HG03045 (cell line): ENCODE results near the gene RFLNA.

Experiments used
- ATAC-seq: cut with Tn5 transposase; IDR thresholded peaks from one replicate; pipeline ENCODE4 v1.9.1; 2021; ENCODE audit warnings: mild to moderate bottlenecking, moderate library complexity; ENCODE audit not compliant: unreplicated experiment

RFLNA gene

DNA sequence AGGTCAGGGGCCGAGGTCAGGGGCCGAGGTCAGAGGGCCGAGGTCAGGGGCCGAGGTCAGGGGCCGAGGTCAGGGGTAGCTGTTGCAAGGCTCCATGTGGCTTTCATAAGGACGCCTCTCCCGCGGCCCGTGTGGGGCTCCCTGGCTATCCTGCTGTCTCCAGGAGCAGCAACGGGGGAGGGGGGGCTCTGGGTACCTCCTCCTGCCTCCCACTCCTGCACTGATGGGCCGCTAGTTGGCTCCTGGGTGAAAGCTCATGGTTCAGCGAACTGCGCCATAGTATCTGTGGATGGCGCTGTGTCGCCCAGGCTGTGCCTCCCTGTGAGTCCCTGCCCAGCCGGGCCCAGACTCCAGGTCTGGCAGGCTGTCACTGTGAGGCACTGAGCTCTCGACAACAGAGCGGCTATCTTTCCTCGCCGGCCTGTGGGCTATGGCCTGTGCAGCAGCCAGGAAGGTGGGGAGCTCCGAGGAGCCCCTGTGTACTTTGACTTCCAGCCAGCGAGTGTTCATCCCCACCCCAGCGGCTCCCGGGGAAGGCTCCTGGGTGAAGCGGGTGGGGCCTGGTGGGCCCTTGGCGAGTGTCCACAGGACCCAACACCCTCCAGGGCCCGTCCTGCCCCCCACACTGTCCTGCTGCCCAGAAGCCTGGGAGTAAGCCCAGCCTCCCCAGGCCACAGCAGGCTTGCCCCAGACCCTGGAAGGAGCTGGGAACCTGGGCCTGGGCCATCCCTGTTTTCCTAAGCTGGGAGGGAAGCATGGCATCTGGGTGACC, 8.1 kb downstream of the RFLNA start:
- ATAC-seq, result no peak

DNA sequence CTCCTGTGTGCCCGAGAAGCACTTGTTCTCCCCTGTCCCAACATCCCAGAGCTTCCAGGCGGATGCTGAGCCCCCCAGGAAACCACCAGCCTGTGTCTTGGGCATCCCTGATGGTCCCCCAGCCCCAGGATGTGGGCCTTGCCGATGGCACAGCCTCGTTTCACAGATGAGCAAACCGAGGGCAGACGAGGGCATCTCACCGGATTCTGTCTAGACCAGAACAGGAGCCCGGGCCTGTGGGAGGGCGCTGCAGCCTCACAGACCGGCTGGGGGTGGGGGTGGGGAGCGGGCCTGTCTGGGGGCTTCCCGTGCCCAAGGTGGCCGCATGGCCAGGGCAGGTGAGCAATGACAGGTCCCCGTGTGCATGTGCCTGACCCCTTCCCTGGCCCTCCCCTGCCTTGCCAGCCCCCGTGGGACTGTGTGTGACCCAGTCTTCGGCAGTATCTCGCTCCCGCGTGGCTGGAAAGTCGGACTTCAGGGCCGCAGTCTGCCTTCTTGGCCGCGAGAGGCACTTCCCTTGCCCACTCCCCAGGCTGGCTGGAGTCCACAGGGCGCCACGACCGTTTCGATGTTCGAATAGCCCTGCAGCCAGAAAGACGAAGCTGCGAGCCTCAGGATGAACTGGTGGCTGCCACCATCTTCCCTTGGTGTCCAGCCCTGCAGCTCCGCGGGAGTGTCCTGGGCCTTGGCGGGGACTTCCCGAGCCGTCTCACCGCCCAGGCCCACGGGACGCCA, 8.9 kb downstream of the RFLNA start:
- ATAC-seq, result no peak

DNA sequence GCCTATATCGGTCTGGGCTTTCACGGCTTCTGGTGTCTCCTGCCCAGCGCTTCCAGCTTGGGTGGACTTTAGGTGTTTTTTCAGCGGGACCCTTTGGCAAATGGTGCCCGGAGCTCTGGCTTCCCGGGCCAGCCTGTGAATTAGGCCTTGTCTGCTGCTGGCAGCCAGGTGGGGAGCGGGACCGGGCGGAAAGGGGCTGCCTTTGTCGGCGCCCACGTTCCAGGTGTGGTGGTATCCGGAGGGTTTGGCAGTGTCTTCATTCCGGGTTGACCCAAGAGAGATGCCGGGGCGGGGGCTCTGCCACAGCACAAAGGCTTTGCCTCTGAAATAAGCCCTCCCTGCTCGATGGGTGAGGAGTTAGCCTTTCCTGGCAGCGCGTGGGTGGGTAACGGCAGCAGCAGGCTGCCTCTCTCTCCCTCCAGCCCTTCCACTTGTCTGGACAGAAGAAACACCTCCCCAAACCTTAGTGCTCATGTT, 9.5 kb downstream of the RFLNA start:
- ATAC-seq, result no peak

DNA sequence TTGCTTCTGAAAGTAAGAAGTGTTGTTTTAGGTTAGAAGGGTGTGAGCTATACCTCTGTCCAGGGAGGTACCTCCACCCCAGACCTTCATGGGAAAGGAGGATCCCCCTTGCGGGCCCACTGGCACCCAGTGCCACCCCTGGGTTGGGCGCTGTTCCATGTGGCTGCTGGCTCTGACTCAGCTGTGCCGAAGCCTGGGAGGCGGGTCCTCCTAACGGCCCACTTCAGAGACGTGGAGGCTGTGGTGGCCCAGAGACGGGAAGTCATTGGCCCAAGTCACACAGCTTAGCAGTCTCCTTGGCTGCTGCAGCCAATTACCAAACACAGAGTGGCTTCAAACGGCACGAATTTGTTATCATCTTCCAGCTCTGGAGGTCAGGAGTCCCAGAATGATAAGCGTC, 10.2 kb downstream of the RFLNA start:
- ATAC-seq, result no peak

DNA sequence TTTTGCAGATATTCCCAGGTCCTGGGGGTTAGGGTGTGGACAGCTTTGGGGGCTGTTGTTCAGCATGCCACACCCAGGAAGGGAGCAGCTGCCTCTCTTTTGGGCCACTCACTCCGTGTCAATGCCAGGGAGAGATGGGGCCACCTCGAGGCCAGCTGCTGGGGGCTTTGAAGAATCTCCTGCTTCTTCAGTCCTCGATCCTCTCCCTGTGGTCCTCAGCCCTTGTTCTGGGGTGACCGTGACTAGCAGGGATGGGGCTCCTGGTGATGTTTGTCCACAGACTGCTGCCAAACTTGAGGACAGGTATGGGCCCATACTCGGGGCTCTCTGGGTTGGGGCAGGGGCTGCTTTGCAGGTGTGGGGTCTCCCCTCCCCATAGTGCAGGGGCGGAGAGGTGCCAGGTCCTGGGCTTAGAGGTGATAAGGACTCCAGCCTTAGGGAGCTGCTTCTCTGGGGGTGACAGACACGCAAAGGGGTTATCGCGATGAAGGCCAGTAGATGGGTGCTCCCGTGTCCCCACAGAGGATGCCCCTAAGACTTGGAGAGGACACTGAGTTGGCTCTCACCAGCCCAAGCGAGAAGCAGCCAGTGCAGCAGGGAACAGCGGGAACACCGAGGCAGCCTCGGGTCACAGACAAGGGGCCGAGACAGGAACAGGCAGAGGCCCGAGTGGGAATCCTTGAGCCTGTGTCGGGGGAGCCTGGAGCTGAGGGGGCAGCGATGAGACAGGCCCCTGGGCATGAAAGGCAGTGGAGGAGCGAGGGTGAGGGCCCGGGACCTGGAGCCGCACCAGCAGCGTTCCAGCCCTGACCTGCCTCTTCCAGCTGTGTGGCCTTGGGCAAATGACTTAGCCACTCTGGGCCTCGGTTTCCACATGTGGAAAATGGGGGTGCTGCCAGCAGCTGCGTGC, 11.1 kb downstream of the RFLNA start:
- ATAC-seq, result no peak

DNA sequence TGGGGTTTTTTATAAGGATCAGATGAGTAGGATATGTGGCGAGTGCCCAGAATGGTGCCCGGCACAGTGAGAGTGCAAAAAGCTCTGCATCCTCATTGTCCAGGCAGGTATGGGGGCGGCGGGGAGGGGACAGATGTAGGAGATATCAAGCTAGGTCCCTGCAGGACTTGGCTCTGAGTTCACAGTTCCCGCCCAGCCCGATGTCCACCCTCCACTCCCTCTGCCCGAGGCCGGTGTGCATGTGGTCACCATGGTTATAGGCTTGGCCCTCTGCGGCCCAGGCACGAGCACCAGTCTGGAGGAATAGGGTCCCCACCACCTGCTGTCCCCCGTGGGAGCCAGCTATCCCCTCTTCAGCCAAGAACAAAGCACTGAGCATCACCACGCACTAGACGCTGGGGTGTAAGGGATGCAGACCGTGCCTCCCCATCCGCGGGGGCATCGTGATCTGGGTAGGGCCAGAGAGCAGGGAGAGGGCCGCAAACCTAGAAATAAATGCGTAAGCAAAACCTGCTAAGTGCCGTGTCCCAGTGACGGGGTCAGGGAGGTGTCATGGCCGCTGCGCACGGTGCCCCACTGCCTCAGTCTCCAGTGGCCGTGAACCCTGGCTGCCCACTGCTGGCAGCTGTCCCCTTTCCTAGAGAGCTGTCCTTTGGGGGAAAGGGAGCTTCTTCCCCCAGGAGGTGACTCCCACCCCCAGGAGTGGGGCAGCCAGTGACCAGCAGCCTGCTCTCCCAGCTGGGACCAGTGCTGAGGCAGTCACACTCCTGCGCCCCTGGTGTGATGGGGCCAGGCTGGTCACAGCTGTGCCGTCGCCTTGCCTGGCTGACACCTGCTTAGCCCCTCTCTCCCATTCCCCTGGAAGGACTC, 12.0 kb downstream of the RFLNA start:
- ATAC-seq, result no peak

DNA sequence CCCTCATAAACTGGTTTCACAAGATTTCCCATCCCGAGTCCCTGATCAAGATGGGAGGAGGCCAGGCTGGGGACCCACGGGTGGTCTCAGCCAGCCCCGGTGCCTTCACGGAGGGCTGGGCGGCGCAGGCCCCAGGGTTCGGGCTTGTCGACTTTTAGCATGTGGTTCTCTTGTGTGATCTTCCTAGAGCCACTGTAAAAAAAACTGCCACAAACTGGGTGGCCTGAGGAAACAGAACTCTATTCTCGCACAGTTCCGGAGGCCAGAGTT, 12.6 kb downstream of the RFLNA start:
- no peak for ATAC-seq

DNA sequence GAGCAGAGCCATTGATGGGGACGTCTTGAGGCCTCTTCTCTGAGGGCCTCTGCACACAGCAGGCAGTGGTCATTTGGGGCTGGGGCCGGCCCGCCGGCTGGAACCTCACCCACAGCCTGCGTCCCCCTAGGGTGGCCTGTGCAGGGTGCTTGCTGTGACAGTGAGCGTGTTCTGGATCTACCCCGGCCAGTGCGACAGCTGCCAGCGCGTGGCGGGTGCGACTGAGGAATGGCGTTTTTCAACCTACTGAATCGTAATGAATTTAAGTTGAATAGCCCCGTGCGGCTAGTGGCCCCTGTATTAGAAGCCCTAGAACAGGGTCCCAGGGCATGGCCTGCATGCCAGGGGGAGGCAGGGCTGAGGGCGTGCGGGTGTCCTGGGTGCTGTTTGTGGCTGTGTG, 13.8 kb downstream of the RFLNA start:
- no peak for ATAC-seq

DNA sequence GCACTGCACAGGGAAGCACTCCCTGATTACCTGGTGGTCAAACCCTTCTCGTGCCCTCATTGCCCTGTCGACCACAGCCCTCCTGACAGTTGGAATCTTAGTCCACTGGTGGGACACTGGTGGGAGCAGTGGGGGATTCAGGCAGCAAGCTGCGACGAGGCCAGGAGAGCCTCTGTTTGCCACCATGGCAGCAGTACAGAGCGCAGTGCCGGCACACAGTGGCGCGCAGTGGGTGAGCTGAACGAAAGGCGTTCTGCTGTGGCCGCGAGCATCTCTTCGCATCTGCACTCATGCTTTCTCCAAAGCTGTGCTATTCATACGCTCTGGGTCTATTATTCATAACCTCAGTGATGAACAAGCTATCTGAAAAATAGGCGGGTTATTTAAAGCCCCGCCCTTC, 14.3 kb downstream of the RFLNA start:
- ATAC-seq, result no peak

DNA sequence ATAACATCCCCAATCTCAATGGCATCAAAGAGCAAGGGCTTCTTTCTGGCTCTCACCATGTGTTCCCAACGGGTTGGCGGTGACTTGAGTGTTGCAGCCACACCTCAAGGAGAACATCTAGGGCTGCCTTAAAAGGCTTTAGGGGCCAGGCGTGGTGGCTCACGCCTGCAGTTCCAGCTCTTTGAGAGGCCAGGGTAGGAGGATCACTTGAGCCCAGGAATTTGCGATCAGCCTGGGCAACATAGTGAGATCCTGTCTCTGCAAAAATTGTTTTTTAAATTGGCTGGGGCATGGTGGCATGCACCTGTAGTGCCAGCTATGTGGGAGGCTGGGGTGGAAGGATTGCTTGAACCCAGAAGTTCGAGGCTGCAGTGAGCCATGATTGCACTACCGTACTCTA, 14.9 kb downstream of the RFLNA start:
- no peak for ATAC-seq

DNA sequence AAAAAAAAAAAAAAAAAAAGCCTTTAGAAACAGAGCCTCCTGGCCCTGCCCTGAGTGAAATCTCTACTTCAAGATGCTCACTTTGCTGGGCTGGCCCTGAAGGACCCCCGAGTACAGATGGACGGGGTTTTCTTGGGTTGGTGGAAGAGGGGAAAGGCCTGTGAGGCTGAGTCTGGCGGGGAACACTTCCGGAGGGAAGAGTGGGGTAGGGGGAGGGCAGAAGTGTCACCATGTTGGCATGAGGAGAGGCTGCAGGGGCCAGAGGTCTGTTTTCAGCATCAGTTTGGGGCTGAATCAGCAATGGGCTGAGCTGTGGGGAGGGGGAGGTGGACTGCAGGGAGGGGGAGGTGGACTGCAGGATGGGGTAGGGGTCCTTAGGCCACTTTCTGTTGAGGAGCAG, 15.3 kb downstream of the RFLNA start:
- no peak for ATAC-seq

DNA sequence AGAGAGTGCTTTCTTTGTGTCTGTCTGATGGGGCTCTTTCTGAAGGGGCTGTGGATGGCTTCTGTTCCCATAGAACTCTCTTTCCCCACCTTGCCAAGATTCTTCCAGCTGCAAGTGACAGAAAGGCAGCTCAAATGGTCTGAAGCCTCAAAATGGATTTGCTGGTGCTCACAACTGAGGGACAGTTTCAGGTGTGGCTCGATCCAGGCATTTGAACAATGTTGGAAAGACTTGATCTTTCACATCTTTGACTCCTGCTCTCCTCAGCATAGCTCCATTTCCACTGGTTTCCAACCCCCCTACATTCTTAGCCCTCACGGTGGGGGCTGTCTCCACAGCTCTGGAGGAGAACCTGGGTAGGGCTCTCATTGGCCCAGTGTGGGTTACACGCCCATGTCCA, 15.9 kb downstream of the RFLNA start:
- no peak for ATAC-seq

DNA sequence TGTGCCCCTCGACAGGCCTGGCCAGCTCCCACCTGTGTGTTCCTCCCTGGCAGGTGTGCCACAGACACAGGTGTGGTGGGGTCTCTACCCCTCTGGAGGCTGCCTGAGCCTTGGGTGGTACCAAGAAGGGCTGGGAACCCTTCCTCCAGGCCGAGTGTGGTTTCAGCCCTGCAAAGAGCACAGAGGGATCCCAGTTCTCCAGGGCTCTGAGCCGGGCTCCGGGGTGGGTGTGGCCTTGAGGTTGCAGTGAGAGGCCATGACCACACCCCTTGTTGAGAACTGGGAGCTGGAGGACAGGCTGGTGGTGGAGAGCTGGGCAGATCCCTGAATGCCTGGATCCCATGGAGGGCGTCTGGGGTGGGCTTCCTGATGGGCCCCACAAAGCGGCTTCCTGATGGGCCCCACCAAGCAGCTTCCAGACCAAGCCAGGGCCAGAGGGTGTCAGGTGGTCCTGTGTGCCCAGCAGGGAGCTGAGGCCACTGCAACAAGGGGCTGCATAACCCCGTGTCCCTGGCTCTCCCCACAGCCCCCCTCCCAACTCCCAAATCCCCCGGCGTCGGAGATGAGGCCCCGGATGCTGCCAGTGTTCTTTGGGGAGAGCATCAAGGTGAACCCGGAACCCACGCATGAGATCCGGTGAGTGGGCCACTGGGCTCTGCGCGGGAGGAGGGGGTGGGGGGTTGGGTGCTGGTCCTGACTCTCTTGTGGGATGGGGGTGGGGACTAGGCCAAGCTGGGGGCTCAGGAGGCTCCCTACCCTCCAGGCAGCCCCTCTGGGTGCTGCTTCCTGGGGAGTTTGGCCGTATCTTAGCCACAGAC, 16.6 kb downstream of the RFLNA start:
- no peak for ATAC-seq

DNA sequence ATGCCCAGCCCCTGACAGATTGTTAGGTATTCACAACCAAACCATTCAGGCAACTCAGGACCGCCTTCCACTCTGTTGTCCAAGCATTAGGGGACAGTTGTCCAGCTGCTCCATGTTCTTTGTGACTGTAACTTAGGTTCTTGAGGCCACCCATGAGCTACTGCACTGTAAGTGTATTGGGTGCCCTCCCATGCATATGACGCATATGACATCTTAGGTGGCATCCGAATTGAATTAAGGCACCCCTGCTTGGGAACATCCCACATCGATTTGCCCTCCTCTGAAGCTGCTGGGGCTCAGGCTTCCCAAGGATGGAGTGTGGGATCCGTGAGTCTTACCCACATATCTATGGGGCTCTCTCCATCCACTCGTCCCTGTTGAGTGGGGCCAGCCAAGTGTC, 17.7 kb downstream of the RFLNA start:
- no peak for ATAC-seq

DNA sequence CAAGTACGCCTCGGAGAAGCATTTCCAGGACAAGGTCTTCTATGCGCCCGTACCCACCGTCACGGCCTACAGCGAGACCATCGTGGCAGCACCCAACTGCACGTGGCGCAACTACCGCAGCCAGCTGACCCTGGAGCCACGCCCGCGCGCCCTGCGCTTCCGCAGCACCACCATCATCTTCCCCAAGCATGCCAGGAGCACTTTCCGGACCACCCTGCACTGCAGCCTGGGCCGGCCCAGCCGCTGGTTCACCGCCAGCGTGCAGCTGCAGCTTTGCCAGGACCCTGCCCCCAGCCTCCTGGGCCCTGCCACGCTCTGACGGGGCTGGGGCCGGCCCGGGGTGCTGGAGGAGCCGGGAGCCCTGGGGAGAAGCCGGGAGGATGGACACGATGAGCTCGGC, 19.3 kb downstream of the RFLNA start:
- ATAC-seq, result no peak

DNA sequence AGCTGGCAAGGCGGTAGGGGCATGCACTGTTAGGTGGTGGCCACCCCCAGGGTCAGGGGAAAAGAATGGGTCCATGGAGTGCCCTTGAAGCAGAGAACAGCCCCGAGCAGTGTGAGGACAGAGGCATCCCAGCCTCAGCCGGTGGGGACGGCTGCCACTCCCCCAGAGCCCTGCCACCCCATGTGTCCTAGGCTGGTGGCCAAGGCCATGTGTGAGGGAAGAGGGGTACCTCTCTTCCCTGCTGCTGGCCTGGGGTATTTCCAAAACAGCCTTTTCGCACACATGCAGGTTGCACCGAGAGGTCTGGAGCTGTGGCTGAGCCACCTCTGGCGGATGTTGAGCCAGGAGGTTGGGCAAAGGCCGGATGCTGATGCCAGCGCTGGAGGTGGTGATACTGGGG, 19.9 kb downstream of the RFLNA start:
- ATAC-seq, result no peak

DNA sequence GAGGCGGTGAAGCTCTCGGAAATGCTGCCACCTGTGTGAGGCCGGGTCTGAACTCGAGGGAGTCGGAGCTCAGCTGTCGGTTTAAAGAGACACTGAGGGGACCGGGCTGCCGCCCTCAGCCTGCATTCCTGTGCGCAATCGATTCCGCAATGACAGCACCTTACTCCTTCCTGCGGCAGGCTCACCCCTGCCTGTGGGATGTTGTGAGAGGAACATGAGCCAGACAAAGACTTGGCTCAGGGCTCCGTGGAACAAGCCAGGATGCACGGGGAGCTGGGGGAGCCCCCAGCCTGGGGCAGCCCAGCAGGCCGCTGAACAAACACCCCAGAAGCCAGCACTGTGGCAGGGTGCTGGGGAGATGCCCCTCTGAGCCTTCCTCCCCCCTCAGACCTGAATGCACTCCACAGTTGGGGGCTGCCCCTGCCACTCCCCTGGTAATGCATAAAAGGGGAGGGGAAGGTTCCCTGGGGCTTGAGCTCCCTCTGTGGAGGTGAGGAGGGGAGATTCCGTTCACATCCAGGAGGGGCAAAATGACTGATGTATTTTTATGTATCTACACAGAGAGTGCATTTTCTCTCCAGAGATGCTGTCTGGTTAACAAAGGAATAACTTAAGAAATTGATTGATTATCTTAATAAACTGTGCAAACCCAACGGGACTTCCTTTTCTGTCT, 20.6 kb downstream of the RFLNA start:
- no peak for ATAC-seq

DNA sequence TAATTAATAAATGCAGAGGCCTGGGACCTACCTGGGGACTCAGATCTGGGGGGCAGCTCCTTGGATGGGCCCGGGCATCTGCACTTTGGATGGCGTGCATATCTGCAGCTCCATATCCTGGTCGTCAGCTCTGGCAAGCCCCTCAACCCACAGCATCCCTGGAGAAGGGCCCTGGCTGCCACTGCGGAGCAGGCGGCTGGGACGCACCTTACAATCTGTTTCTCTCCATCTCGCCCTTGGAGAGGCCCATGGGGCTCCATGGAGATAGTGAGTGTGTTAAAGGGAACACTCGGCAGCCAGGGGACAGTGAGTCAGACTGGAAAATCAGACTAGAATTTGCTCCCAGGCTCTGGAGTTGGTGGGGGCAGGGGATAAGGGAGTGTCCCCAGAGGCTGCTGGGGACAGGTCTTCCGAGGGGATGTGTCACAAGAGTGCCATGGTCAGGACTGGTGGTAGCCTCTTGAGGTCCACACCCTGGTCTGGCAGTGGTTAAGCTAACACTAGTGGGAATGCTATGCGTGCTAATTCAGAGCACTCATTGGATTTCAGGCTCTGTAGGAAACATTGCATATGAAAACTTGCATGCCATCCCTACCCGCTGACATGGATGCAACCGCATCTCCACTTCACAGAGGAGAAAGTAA, 21.5 kb downstream of the RFLNA start:
- no peak for ATAC-seq

DNA sequence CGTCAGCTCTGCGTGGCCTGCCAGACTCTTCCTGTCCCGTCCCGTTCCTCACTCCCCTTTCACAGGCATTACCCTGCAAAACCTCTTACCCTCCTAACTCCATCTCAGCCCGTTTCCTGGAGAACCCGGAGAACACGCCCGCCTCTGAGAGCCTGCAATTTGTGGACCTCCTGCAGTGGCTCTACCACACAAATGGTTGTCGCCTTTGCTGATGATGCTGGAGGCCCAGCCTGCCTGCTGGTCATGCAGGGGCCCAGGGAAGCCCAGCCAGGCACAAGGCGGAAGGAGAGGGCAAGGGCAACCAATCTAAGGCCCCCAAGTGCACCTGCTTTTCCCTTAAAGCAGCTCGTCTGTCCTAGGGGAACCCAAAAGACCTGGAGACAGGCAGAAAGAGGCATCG, 22.5 kb downstream of the RFLNA start:
- no peak for ATAC-seq
